8988T (cell line): ENCODE measurements around the gene IRF4.

Experiments used
- DNase-seq: peaks from one replicate; pipeline ENCODE4 v3.0.0; 2011

IRF4 gene

GRCh38 chr6:391559-392440 lies at the start of gene IRF4:
TSS of gene IRF4 (plus strand) at chr6:391752. CDS start at chr6:393153, 1,401 bp downstream.
- DNase-seq, result no peak

GRCh38 chr6:341914-342831 lies 49.4 kb upstream of the IRF4 start:
- DNase-seq, result no peak

DNA sequence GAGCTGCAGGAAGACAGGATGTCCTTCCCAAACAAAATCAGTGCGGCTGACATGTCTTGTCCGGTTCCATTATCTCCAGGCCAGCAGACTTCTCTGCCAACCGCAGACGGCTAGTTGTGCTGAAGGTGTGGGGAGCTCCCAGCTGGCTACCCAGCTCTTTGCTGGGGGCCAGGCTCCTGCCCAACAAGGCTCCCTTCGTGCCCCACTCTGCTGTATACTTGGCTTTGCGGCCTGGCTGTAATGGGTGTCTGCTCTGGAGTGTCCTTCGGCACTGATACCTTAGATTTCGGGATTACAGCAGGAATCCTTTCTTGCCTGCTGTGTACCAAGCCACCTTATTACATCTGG lies 48.7 kb upstream of the IRF4 start:
- DNase-seq, result no peak

DNA sequence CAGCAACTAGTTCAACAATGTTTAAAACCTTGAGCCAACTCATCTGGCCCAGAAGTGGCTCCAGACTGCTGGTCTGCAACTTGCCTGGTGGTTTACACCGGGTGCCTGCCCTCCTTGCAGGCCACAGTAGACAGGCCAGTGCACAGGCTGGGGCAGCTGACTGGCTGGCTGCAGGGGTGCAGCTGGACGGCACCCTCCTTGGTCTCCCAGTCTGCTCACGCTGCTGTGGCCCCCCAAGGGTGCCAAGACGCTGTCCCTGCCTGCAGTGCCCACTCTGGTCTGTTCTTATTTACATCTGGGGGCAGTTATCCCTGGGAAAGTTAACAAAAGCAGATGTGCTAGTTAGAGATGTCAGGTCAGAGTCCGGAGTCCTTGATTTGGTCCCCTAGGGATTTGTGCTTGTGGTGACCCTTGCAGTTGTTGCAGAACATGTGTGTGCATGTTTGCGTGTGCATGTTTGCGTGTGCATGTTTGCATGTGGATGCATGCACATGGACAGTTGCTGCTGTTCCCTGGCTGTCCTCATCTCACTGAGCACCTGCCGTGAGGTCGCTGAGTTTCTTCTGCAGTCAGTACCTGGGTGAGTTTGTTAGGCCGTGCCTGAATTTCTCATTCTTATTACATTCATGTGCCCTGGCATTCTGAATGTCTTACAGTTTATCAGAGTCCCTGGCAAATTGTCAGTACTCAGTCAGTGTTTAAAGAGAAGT lies 48.2 kb upstream of the IRF4 start:
- no peak for DNase-seq

DNA sequence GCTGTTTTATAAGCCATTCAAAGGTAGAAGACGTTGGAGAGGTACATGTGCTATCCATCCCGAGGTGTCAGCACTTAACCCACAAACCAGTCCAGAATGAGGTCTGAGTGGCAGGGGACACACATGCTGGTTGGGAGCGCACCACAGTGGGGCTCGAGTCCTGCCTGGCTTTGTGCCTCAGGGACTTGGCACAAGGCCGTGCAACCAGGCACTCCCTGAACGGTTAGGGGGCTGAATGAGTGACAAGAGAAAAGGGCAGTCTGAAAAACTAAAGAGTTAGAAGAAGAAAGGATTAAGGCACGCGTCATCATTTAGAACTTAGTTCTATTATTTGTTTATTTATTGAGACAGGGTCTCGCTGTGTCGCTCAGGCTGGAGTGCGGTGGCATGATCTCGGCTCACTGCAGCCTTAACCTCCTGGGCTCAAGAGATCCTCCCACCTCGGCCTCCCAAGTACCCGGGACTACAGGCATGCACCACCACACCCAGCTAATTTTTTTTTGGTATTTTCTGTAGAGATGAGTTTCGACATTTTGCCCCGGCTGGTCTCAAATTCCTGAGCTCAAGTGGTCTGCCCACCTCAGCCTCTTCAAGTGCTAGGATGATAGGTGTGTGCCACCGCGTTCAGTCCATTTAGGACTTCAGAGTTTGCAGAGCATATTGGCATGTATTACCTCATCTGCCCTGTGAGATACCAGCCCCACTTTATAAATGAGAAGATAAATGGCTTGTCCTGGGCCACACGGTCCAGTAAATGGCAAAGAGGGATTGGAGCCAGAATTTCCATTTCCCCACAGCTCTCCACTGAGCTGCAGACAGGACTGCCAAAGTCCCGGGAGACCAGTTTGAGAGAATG lies 47.4 kb upstream of the IRF4 start:
- no peak for DNase-seq

- DNase-seq, result no peak
Observed at GRCh38 chr6:344816-345340, 46.7 kb upstream of the IRF4 start.

DNA sequence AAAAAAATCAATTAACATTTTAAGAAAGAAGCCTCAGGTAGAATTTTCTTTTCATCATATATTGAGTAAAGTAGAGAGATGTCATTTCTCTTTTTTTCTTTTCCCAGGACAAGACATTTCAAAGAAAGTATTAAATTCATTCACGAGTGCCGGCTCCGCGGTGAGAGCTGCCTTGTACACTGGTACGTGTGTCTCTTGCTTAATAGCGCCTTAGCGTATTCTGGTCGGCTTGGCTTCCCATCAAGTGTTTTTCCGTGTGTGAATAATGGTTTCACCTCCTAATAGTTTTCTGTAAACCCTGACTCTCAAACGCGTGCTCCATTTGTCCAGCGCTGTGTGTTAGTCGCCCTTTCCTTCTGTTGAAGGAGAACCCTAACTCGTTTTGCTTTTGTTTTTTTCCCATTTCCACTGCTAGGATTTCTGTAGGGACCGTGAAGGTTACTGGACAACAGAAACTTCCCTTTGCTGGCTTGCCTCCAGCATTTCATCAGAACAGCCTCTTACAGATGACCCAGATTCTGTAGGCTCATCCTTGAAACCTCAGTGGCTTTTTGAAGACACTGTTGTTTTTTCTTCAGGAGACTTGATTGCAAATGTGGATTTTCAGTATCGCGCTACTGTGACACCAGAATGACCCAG lies 45.7 kb upstream of the IRF4 start:
- no peak for DNase-seq

GRCh38 chr6:346386-347030 lies 45.0 kb upstream of the IRF4 start:
- DNase-seq, result no peak

DNA sequence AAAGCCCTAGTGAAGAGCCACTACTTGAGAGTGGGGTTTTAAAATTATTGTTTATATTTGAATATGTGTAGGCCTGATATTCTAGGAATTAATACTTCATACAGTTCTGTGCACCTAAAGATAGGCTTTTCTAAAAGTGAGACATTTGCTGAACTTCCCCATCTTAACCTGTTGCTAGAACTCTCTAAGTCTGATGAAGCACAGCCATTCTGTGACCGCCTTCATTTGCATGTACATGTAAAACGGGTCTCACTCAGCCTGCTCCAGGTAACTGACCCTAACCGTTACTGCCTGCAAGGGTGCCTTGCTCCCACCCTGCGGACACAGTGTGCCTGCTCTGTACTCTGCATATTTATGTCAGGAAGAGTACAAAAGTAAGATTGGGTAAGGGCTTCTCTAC lies 44.3 kb upstream of the IRF4 start:
- no peak for DNase-seq

DNA sequence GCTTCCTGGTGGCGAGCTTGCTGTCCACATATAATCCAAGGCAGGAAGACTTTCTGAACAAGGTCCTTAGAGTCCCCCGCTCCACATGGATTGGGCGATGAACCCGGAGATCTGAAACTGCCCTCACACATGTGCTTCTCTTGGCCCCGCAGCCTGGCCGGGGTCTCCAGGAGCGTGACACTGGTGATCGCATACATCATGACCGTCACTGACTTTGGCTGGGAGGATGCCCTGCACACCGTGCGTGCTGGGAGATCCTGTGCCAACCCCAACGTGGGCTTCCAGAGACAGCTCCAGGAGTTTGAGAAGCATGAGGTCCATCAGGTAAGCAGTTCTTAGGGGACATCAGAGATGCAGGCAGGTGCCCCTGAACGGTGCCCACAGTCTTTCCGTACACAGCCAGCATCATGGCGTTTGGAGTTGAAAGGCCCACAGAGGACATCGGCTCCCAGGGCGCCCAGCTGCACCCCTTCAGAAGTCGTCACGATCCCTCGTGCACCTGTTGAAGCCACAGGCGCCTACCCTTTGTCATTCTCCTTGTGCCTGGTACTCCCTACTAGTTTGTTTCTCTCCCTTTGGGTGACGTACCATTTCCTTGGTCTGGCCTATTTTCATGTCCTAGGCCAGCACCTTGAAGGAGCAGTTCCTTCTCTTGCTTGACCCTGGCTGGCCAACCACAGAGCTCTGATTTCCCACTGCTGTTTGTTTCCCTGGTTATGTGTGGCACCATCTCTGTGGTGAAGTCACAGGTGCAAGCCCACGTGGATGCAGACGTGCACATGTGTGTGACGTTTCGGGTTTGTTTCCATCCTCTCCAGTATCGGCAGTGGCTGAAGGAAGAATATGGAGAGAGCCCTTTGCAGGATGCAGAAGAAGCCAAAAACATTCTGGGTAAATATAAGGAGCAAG lies 43.3 kb upstream of the IRF4 start:
- DNase-seq, result no peak

- no peak for DNase-seq
Observed at GRCh38 chr6:348860-349396, 42.6 kb upstream of the IRF4 start.

DNA sequence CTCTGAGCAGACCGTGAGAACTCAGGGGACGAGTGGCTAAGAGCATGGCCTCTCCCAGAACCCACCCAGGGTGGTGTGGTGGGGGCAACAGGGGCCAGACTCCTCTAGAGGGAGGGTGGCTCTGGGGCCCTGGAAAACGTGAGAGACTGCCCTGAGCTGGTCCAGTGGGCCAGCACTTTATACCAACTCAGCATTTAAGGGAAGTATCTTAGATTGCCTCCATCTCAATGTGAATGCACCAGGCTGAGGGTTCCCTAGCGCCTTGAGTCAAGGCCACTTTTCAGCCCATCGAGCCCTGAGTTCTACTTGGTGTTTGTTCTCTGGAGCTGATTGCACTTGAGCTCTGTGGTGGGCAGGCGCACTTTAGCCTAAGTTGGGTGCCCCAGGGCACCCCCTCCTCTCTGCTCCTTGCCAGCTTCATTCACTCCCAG lies 42.0 kb upstream of the IRF4 start:
- DNase-seq, result no peak

- no peak for DNase-seq
Observed at GRCh38 chr6:350371-350770, 41.2 kb upstream of the IRF4 start.

DNA sequence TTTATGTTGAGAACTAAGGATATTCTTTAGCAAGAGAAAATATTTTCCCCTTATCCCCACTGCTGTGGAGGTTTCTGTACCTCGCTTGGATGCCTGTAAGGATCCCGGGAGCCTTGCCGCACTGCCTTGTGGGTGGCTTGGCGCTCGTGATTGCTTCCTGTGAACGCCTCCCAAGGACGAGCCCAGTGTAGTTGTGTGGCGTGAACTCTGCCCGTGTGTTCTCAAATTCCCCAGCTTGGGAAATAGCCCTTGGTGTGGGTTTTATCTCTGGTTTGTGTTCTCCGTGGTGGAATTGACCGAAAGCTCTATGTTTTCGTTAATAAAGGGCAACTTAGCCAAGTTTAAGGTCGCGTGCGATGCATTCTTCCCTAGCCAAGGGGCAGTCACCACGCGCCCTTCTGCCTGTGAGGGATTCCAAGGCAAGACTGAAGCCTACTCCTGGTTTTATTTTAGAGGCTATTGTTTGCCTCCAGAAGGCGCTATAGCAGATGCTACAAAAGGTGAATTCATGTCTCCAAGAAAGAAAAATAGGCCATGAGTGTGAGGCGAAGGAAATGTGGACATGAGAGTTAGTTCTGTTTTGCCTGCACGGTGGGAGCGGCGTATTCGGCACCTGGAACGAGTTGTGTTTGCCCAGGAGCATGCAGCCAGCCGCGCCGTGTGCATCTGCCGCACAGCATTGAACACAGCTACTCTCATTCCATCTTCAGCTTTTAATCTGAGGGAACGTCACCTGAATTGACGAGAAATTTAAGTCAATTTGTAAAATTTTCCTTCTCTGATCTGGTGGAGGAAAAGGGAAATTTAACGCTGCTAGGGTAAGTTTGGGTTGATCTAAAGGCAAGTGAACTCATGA lies 40.3 kb upstream of the IRF4 start:
- no peak for DNase-seq

GRCh38 chr6:351867-352289 lies 39.7 kb upstream of the IRF4 start:
- no peak for DNase-seq

- DNase-seq, result no peak
Observed at GRCh38 chr6:352474-352873, 39.1 kb upstream of the IRF4 start.

DNA sequence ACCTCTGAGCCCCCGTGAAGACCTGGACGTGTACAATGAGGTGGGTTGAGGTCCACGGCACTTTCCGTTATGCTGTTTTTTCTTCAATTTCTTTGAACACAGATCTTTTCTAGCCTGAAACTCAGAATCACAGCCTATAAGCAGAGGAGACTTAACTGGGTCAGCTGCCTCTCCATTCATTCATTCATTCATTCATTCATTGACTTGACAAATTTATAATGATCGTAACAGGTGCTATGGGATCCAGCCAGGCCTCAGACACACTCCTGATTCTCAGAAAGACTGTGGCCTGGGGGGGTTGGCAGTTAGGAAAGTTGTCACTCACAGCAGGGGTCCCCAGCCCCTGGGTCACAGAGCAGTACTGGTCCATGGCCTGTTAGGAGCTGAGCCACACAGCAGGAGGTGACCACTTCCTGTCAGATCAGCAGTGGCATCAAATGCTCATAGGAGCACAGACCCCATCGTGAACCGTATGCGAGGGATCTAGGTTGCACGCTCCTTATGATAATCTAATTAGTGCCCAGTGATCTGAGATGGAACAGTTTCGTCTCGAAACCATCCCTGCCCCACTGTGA lies 38.6 kb upstream of the IRF4 start:
- DNase-seq, result no peak
